HG03469 (cell line): ENCODE data around the gene PPFIBP2.

Source experiments
- ATAC-seq: cut with Tn5 transposase; IDR thresholded peaks from one replicate; pipeline ENCODE4 v1.9.1; 2021; ENCODE audit warnings: mild to moderate bottlenecking, moderate library complexity, moderate number of reproducible peaks; ENCODE audit not compliant: unreplicated experiment

The PPFIBP2 gene

GRCh38 chr11:7595016-7595866, 81.4 kb downstream of the PPFIBP2 start:
- no peak for ATAC-seq

- ATAC-seq: no peak
Observed at GRCh38 chr11:7595951-7596350, 82.2 kb downstream of the PPFIBP2 start.

- no peak for ATAC-seq
Observed at GRCh38 chr11:7596975-7597391, 83.2 kb downstream of the PPFIBP2 start.

GRCh38 chr11:7597620-7598019, 83.8 kb downstream of the PPFIBP2 start:
- ATAC-seq: no peak

DNA sequence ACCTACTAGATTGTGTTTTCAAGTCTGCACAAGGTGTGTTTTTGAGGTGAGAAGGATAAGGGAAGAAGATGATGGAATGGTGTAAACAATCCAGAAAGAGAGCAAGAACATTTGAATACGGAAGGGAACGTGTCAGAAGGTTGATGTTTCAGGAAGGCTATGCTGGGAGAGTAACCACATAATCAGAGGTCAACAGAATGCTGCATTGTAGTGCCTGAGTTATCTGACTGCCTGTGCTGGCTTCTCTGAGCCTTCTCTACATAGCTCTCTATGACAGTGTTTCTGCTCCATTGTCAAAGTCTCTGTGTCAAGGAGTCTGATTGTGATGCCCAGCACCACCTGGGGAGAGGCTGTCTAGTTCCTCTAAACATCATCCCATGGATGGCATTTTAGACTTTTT, 85.4 kb downstream of the PPFIBP2 start:
- no peak for ATAC-seq

DNA sequence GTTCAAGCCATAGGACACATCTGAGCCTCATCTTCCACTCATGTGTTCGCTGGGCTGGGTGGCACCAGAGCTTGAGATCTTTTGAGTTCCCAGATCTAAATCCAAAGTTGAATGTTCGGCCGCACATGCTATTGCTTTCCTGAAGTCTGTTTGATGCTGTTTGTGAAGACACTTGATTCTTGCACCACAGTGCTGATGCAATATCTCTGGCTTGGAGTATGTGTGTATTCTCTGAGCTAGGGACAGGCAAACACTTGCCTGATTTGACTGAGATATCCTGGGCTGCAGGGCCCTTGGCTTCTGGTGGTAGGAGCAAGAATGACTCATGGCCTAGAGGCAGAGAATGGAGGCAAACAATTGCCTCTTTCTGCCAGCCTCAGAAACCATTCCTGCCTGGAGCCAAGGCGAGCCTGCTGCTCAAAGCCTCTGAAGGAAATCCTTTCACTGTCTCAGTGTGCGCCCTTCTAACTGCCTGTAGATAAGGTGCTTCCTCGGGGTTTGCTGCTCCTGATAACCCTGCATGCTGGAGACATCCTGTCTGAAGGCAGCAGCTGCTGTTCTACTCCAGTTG, 86.5 kb downstream of the PPFIBP2 start:
- no peak for ATAC-seq

DNA sequence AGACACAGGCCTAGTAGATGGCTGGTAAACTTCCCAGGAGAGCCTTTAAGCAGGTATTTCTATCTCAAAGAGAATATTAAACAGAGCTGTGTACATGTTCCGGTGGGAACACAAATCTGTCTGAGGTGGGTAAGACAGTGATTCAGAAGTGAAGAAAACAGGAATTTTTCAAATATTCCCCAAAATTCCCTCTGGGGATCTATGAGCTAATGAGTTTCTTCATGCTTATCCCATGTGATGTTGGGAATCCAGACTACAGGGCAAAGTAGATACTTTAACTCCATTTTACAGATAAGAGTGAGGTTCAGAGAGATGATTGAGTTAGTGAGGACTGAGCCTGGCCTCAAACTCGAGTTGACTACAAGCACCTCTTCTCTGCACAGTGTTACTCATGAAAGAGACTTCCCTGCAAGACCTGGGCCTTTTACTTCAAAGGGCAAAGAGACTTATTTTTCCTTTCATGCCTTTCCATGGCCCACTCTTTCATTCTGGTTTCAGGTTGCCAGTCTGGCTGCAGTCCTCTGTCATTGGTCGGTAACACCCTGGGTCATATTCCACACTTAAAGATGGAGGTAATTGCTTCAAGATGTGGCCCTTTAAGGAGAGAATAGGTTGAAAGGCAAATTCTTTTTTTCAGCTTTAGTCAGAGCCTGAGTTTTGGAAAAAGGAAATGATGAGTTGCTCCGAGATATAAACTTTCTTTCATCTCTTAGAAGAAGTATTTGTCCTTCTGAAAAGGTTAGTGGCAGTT, 89.4 kb downstream of the PPFIBP2 start:
- ATAC-seq: no peak

DNA sequence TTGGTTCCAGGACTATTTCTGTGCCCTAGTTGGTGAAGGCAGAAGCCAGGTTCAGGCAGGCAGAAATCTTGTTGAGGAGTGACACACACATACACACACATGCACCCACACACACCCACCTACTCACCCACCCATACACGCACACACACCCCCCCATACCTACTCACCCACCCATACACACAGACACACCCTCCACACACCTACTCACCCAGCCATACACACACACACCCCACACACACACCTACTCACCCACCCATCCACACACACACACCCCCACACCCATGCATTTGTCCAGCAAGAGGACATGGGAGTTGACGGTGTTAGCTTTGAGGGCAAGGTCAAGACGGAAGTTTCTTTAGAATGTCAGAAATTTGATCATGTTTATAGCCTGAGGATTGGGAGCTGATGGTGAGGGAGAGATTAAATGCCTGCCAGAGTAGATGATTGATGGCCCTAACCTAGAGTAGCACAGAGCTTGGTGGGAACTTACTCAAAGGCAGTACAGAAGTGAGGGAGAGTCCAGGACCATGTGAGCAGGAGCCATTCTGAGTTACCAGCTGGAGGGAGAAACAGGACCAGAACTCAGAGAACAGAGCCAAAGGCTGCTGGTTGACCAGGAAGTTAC, 90.6 kb downstream of the PPFIBP2 start:
- ATAC-seq: no peak

DNA sequence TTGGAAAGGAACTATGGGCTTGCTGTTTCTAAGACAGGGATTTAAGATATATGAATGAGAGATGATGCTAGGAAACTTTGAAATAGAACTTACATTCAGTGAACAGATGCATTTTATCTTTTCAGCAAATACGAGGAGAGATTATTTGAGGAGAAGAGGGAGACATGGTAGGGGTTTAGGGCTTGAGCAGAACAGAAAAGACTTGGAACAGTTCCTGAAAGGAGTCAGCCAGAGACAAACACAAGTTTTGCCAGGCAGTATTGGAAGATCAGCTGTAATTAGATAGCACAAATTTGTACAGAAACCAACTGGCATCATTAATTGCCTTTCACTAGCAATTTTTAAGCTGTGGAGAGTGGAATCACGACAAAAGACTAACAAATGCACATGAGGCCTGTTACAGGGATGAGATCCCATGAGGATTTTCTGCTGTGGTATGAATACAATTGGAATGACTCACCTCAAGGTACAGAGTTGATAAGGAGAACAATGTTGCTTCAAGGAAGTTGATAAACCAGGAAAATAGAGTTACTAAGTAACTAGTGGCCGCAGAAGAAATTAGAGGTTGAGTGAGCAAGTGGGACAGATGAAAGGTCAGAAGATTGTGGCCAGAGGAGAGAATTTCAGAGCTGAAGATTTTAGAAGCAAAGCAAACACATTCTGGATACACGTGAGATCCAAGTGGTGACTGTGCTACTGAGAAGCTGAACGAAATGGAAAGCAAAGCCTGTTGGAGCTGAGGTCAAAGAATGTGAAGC, 91.6 kb downstream of the PPFIBP2 start:
- ATAC-seq: no peak

GRCh38 chr11:7606496-7606895, 92.7 kb downstream of the PPFIBP2 start:
- ATAC-seq: no peak

GRCh38 chr11:7609015-7609414, 95.2 kb downstream of the PPFIBP2 start:
- ATAC-seq: no peak

GRCh38 chr11:7609521-7609920, 95.7 kb downstream of the PPFIBP2 start:
- ATAC-seq: no peak

DNA sequence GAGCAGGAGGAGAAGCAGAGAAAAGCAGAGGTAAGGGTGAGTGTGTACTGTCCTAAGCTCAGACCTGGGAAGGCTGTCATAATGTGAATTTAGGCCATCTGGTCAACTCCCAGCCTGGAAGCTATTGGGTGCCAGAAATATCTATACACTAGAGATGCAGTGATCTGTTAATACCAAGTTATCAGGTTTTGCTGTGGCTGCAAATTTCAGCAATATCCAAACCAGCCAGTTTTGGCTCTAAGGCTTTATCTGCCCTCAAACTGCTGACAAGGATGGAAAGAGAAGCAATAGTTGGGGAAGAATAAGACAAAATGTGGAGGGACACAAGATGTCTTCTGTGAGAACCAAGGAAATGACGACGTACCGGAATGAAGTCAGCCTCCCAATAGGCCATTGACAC, 96.6 kb downstream of the PPFIBP2 start:
- ATAC-seq: no peak

DNA sequence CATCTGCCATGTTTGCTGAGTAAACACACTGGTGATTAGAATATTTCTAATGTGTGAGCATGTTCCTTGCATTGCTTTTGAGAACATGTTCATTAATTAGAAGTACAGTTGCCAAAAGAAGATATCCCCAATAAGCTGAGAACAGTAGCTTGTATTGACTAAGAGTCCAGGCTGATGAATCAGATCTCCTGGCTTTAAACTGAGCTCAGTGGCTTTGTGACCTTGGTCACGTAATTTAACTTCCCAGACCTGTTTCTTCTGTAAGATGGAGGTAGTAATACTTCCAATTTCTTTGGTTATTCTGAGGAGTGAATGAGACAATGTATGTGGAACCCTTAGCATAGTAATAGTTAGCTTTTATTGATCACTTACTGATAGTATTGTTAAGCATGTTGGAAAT, 97.6 kb downstream of the PPFIBP2 start:
- ATAC-seq: no peak

GRCh38 chr11:7612056-7612660, 98.4 kb downstream of the PPFIBP2 start:
- ATAC-seq: no peak

DNA sequence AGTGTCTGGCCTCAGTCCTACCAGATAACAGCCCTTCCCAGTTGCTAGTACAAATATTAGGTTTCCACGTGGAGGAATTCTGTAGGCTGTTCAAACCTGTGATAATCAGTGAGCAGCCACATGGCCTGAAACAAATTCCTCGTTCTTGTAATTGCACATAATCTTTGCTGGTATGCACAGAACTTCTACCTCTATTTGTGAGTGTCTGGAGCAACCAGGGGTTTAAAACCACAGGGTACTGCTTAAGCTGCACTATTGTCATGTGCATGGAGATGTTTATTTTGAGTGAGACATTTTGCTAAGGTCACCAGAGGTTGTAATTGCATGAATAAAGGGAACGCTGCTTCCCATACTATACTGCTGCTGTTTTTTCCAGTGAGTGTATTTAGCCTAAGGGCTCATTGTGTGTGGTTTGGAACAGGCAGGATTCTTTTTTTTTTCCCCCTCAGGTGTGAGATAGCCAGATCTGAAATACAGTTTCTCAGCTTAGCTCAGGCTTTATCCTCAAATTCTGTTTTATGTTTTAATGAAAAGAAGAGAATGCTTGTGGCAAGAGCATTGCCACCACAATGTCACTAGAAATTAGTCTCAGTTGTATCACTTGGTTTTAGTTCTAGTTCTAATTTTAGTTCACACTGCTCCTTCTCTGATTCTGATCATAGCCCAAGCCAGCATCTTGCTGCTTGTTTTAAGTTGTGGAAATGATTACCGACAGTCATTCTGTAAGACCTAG, 99.0 kb downstream of the PPFIBP2 start:
- ATAC-seq: no peak

DNA sequence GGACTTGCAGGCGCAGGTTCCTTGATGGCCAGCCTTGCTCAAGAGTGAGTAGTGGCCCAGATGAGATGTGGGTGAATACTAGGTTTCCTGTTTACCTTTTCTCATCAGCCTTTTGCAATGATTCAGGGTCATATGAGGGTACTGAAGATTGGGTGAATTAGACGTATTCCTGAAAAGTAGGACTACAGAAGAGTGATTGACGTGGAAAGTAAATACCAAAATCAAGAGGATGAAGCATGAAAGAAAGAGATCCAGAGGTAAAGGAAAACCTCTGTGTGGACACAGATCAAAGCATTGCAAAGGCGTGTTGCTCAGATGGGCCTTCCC, 99.6 kb downstream of the PPFIBP2 start:
- ATAC-seq: no peak

- ATAC-seq: no peak
Observed at GRCh38 chr11:7614656-7615055, 100.9 kb downstream of the PPFIBP2 start.

DNA sequence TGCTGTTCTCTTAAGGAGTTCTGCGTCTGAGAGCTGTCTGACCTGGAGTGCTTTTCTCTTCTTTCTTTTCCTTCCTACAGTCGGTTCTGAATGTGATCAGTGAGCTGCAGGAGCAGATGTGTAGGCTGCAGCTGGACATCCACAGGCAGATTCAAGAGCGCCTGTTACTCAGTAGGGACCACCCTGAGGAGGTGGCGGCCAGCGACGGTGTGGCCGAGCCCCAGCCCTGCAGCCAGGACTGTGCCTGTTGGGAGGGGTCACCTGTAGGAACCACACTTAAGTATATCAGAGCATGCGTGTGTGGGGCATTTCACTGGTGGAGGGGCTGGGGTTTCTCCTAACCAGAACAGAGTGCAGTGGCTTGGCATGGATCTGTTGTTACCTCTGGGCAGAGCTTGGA, 103.2 kb downstream of the PPFIBP2 start:
- ATAC-seq: no peak

GRCh38 chr11:7619322-7619721, 105.5 kb downstream of the PPFIBP2 start:
- no peak for ATAC-seq
